Loucy (cell line): ENCODE data around the gene GIMAP1.

Experiments used
- CTCF ChIP-seq: fragments of 200-600 bp; sonication (generic); conservative IDR thresholded peaks from 2 replicates; pipeline ENCODE4 v1.5.1; 2014; ENCODE audit warnings: mild to moderate bottlenecking, antibody characterized with exemption, low read length
- EZH2phosphoT487 ChIP-seq: fragments of 200-600 bp; IDR thresholded peaks from 2 replicates; pipeline ENCODE4 v1.6.1; 2018; ENCODE audit warnings: antibody characterized with exemption, mild to moderate bottlenecking, moderate library complexity, borderline replicate concordance

GRCh38 chr7:150722431-150722931, 6.1 kb downstream of the GIMAP1 start:
- no peak for TF ChIP-seq CTCF
- TF ChIP-seq EZH2phosphoT487 = no peak
